KG1 (cell line): ENCODE results near the gene HPSE.
"Not testable (repeated sequence)": the region's sequence is repeated elsewhere in the genome, so short reads cannot be mapped to it uniquely, and the experiment has no call there.

Experiments
- DNase-seq: peaks from one replicate; lab custom pipeline; 2025; lab: John Stamatoyannopoulos, UW

The HPSE gene

DNA sequence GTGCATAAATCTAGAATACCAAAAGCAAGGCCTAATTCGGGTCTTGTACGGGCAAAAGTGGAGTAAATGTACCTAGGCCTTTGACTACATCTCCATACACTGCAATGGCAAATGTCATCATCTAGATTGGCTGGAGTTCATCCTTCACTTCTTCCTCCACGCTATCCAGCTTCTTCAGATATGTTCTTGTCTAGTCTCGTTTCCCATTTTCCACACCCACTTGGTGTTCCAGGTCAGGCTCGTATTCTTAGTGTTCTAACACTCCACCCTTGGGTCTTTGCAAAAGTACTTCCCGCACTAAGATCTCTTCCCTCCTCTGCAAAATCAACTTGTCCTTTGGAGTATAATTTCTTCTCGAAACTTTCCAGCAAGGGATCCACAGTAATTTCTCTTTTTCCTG, 51.5 kb downstream of the HPSE start:
- no peak for DNase-seq

DNA sequence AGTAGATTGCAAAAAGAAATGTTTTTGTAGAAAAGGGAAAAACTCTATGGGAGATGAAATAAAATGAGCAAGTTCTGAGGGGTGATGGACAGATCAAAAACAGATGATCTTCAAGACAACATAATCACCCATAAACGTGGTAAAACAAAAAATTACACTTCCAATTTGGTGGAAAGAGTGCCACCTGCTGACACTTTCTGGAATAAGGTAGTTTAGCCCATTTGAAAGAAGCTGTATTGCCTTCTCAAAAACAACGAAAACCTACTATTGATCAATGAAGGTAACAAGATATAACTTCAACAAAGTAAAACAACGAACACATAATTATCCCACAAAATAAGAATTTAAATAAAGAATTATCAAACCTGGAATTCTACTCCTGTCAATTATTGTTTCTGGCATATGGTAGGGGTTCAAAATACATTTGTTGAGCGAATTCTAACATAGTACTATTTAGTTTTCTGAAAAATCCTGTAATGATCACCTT, 52.6 kb downstream of the HPSE start:
- DNase-seq, result peak; percentile 33

DNA sequence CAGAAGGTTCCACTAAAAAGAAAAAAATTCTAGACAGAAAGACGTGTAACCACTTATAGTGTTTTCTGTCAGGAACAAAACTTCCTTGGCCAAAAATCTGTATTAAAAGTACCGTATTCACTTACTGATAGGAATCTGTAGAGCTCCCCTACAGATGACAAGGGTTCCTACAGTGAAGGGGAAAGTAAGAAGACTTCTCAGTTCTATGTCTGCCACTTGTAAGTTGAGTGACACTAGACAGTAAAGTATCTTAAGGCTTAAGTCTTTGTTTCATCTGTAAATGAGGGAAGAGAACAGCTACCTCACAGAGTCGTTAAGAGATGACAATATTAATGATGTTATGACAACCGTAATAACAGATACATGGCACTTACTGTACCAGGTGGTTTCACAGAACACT, 53.3 kb downstream of the HPSE start:
- no peak for DNase-seq

DNA sequence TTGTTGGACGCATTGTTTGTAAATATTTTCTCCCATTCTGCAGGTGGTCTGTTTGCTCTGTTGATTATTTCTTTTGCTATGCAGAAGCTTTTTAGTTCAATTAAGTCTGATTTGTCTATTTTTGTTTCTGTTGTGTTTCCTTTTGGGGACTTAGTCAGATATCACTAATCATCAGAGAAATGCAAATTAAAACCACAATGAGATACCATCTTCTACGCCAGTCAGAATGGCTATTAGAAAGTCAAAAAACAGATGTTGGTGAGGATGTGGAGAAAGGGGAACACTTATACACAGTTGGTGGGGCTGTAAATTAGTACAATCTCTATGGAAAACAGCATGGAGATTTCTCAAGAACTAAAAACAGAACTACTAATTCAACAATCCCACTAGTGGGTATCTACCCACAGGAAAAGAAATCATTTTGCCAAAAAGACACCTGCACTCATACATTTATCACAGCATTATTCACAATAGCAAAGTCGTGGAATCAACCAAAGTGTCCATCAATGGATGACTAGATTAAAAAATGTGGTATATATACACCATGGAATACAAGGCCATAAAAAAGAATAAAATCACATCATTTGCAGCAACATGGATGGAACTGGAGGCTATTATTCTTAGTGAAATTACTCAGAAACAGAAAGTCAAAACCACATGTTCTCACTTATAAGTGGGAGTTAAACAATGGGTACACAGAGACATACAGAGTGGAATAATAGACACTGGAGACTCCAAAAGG, 58.2 kb downstream of the HPSE start:
- no peak for DNase-seq

DNA sequence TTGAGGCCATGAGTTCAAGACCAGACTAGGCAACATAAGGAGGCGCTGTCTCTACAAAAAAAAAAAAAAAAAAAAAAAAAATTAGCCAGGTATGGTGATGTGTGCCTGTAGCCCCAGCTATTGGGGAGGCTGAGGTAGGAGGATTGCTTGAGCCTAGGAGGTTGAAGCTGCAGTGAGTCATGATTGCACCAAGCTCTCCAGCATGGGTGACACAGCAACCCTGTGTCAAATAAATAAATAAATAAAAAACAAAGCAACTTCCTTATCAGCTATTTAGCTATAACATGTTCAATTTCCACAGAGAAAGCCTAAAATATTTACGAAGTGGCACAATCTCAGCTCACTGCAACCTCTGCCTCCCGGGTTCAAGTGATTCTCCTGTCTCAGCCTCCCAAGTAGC, 60.7 kb downstream of the HPSE start:
- DNase-seq, result not testable (repeated sequence)

DNA sequence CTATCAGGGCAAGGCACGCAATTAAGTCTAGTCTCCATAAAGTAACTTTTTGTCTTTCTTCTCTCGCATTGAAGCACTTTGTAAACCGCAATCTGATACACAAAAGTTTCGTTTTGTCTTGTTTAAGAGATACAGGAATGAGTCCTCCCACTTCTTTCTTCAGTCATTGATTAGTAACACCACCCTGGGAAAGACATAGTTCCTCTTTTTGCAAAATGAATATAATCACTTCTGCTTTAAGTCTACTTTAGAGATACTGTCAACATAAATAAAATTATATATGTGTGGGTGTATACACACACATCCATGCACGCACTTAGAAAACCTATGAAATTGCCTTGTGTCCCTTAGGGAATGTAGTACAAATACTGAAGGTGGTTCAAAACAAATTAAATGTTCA, 61.7 kb downstream of the HPSE start:
- DNase-seq, result no peak

DNA sequence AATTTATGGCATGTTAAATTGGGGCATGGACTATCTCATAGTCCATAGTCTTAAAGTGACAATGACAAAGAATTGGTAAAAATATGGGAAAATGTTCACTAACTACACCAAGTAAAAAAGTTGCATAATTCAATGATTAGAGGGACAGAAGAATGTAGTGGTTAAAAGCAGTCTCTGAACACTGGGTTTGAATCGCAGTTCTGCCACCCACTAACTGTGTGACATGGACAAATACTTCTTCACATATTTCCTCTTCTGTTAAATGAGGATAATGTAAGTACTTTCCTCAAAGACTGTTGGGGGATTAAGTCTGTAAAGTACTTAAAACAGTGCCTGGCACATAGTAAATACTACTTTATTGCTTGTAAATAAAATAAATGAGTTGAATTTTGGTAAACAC, 65.4 kb downstream of the HPSE start:
- no peak for DNase-seq

DNA sequence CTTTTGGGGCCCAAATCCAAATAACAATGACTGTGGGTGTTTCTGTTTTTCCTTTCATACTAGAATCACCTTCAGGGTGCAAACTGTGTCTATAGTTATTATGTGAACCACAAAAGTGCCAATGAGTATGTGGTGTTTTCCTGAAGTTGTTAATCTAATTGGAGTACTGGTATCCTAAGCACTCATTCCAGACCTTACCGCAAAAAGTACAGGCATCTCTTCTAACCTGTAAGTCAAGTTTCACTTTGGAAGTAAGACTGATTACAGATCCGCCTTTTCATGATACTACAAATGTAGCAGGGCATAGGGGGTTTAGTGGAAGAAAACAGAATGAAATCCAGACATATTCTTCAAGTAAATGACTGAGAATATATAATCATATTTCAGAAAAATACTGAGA, 66.2 kb downstream of the HPSE start:
- DNase-seq, result no peak

DNA sequence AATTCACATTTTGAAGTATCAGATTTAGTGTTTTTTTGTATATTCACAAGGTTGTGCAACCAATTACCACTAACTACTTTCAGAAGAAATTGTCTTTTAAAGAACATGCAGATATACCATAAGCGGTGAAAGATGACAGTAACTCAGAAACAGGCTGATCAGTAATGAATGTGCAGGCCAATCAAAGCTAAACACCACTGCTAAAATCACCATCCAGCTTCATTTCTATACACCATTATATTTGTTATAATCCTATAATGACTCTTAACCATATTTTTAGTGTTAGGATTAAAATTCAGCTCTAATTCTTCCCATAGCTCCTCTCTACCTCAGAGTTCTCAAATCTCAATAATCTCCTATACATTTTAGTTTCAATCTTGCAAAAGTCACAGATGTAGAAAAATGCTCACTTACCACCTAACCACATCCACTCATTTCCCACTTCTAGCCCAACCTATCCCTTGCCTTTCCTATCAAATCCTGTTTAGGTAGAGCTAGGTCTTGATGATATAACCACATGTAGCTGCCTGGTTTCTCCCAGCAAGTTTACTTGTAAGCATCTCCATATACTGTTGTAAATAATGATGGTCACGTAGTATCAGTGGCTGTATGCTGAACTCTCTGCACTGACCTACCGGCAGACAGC, 66.7 kb downstream of the HPSE start:
- no peak for DNase-seq

DNA sequence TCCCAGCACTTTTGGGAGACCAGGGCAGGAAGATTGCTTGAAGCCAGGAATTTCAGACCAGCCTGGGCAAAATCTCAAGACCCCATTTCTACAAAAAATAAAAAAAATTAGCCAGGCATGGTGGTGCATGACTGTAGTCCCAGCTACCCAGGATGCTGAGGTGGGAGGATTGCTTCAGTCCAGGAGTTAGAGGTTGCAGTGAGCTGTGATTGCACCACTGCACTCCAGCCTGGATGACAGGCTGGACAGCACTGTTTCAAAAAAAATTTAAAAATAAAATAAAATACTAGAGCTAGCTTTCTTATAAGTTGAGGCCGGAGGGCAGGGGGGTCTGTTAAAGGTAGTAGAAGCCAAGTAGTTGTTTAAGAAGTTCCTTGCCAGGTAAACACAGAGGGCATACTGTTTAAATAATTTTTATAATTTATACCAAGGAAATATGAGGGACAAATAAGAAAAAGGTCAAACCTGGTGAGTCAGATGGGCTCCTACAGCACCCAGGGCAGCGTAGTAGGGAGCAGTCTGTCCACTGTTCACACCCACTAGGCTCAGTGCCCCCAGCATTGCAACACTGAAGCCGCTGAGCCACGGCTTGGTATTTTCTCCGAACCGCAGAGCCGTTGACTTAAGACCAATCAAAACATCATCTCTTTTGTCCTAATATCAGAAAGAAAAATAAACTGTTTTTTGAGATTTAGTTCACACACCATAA, 67.4 kb downstream of the HPSE start:
- DNase-seq, result no peak

DNA sequence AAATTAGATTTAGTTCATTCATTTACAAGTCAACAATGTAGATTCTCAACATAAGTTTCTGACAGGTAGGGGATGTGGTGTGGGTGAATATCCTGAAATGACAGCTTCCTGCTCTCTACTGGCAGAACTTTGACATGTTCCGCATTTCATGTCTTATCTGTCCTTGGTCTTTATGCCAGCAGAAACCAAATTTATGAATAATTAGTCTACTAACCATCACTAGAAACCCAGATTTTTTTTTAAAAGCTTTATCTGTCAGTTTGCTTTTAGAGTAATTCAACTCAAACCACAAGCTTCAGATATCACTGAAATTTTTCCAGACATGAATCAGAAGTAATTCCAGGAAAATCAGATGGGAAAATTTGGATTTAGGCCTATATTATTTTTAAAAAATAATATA, 68.0 kb downstream of the HPSE start:
- no peak for DNase-seq

DNA sequence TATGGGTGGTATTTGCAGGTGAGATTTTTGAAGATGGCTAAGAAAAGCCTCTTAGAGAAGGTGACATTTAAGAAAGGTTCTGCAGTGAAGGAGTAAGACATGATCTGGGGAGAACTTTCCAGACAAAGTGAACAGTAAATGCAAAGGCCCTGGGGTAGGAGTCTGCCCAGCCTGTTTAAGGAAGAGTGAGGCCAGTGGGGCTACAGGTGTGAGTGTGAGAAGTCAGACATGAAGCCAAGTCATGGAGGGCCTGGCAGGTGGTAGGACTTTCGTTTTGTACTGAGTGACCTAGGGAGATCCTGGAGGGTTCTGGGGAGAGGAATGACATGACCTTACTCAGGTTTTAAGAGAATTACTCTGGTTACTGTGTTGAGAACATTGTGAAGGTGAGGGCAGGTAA, 71.5 kb downstream of the HPSE start:
- no peak for DNase-seq

DNA sequence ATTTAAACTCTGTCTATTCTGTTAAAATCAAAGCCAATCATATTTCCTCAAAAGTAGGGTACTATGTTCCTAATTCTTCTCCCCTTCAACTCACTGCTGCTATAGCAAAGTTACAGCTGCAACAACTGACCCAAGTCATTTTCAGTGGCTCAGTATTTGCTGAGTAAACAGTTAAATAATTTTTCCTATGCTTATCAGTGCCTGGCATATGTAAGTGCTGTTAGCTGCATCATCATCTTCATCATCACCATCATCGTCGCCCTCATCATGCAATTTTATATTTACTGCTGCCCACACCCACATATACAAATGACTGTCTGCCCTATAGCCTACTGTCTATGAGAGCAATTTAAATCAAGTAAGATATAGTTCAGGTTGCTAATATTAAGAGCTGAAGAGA, 72.0 kb downstream of the HPSE start:
- no peak for DNase-seq

DNA sequence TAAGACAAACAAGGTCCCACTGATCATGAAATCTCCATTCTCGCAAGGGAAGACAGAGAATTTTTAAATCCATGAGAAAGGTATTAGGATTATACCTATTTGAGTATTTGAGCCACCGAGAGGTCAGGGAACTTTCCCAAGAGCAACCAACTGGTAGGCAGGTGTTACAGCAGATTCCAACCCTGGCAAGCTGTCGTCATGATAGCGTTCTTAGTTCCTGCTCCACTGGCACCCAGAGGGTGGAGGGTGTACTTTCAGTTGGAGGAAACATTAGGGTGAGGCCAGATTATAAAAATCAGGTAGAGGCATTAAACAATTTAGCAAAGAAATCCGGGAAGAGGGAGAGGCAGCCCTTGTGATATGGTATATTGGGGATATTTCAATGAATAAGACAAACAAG, 73.3 kb downstream of the HPSE start:
- no peak for DNase-seq

DNA sequence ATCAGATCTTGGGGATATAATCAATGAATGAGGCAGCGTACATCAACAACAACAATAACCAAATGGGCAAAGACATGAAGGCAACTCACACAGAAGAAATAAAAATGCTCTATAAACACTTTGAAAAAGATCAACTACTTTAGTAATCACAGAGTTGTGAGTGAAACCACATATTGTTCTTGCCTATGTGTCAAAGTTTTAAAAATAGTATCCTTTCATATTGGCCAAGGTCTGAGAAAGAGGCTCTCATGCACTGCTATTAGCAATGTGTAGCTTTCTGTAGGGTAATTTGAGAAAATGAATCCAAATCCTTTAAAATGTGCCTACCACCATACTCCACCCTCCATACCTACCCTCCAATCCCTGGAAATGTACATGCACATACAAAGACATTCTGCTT, 75.1 kb downstream of the HPSE start:
- DNase-seq, result no peak

DNA sequence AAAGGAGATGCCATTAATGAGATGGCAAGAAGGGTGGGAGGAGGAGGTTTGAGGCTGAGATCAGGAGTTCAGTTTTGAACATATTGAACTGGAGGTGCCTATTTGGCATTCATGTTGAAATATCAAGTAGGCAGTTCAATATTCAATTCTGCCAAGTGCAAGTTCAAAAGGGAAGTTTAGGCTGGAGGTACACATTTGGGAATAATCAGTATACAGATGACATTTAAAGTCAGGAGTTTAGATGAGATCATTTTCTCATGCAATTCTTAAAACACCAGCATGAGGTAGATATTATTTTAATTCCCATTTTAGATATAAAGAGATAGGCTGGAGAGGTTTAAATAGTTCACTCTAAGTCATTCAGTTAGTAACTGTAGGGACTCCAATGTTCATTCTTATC, 76.2 kb downstream of the HPSE start:
- no peak for DNase-seq

DNA sequence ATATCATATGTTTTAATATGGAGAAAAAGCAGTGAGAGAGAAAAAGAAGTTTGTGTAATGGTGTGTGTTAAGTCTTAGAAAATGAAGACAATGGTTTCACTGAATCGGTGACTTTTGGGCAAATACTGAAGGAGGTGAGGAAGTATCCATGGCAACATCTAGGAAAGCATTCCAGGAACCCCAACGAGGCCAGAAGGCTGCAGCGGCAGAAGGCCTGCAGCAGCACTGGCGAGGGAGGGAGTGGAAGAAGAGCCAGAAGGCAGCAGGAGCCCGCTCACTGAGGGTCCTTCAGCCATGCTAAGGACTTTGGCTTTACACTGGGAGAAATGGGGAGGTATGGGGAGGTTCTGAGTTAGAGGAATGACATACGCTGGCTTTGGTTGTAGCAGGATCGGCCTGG, 76.8 kb downstream of the HPSE start:
- no peak for DNase-seq

DNA sequence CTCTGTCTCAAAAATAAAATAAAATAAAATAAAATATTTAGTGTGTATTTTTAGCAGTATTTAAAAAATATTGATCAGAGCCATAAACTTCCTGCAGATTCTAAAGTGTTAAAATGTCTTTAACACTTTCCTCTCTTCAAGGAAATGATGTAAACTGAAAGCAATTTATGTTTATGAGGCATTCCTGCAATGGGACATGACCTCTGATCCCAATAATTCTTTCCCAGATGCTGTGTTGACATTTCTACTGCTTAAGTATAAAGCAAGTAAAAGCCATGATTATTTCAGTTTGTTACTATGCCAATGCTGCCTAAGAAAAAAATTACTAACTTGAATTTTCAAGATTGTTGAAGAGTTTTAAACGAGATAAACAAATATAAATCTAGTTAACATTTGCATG, 79.1 kb downstream of the HPSE start:
- DNase-seq, result no peak

DNA sequence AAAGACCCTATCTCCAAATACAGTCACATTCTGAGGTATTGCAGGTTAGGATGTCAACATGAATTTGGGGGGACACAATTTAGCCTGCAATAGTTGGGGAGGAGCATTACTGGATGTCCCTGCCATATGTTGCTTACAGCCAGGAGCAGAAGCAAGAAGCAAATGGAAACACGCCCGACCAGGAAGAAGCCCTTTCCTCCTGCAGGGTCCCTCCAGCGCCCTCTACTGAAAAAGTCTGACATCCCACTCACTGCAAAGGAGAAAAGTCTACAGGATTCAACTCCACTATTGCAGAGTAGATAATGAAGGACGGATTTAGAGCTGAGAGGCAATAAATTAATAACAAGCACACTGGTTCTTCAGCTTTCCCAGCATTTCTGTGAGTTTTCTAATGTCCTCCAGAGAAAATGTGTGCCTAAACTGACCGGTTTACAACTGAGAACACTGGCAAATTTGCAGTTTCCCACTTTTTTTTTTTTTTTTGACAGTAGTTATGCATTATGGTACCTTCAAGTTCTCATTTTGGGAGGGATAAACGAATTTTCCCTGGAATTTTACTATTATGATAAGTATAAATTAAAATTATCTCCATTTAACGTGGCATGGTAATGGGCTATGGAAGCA, 81.8 kb downstream of the HPSE start:
- DNase-seq, result peak; percentile 68

DNA sequence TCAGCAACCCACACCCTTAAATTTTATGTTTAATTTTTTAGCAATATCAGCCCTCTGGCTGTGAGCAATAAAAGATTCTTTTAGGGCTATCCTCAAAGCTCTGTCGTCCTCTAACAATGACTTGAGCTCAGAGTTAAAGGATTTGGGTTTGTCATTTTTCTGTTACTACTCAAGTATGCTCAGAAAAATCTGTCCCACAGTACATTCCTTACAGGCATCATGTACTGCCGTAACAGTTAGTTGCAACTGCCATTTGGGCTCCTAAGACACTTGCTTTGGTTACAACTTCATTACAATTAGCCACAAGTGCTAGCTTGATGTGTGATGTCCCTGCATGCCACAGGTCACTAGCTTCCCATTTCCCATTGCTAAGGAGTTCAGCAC, 83.2 kb downstream of the HPSE start:
- no peak for DNase-seq

DNA sequence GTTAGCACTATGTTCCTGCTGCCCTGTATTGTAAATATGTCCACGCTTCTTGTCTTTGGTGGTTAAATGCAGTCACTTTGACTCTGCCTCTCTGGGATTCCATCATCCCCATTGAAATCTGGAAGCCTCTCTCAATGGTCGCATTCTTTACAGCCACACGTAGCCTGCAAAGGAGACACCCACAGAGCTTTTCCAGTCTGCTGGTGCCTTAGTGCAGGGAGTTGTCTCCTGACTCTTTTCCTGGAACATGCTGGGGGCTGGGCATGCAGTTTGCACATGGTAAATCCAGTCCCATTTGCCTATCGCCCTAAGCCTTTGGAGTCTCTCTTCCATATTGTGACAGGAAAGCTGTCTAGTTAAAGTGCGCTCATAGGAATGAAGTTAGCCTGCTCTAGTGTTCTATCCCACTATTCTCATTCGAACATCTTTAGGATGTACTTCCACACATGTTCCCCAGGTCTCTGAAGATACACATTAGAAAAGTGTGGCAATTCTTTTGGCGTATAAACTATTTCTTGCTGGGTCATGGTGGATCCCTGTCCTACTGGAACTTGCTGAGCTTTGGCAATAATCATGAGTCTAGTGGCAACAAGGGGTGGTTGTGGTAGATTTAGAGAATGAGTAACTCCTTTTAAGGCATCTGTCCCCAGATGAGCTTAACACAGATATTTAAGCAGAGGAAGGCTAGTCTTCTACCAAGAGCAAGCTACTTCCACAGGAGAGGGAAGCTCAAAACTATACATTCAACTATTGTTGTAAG, 83.8 kb downstream of the HPSE start:
- DNase-seq, result no peak

DNA sequence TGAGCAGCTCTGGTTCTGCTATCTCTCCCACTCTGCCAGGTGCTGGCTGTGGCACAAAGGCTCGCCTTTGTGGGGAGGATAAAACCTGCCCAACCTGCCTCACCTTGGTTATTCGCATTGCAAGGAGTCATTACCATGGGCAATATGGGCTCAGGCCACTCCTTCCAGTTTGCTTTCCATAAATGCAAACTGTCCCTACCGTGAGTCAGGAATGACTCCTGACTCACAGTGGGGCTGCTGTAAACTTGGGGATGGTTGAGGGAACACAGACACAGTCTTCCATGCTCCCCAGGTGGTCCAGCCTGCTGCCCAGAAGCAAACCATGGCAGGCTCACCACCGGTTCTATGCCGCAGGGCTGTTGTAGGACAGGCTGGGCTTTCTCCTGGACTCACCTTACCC, 86.2 kb downstream of the HPSE start:
- no peak for DNase-seq
